Hepatocyte (in vitro differentiated cells): Measurements from ENCODE around the gene MRPL48.

Source experiments
- EZH2 ChIP-seq: fragments of 200-600 bp; sonication (generic); IDR thresholded peaks from 2 replicates; pipeline ENCODE4 v1.6.1; 2016; ENCODE audit warnings: antibody characterized with exemption, mild to moderate bottlenecking, borderline replicate concordance
- EZH2phosphoT487 ChIP-seq: fragments of 200-600 bp; sonication (generic); IDR thresholded peaks from one replicate; pipeline ENCODE4 v1.6.1; 2018; ENCODE audit warnings: antibody characterized with exemption, mild to moderate bottlenecking, low read depth, moderate library complexity; ENCODE audit not compliant: unreplicated experiment, severe bottlenecking
- TF ChIP-seq, protein P1 (sequence below): fragments of 200-600 bp; sonication (generic); IDR thresholded peaks from 2 replicates; pipeline ENCODE4 v1.5.1; 2016; ENCODE audit warnings: antibody characterized with exemption, mild to moderate bottlenecking; ENCODE audit not compliant: poor library complexity

DNA sequence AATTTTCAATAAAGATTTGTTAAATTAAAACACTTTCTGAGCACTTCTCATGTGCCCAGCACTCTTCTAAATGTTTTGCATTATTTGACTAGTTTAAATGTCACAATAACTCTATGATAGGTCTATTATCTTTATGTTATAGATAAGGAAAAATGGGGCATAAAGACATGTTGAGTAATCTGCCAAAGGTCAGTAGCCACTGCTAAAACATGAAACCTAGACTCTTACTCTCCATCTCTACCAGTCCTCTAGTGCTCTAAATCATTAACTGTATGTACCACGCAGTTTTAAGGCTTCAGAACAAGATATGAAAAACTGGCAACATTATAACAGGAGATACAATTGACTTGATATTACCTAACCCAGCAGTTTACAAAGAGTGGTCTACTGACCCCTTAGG, 33.7 kb upstream of the MRPL48 start:
- TF ChIP-seq, protein P1, sequence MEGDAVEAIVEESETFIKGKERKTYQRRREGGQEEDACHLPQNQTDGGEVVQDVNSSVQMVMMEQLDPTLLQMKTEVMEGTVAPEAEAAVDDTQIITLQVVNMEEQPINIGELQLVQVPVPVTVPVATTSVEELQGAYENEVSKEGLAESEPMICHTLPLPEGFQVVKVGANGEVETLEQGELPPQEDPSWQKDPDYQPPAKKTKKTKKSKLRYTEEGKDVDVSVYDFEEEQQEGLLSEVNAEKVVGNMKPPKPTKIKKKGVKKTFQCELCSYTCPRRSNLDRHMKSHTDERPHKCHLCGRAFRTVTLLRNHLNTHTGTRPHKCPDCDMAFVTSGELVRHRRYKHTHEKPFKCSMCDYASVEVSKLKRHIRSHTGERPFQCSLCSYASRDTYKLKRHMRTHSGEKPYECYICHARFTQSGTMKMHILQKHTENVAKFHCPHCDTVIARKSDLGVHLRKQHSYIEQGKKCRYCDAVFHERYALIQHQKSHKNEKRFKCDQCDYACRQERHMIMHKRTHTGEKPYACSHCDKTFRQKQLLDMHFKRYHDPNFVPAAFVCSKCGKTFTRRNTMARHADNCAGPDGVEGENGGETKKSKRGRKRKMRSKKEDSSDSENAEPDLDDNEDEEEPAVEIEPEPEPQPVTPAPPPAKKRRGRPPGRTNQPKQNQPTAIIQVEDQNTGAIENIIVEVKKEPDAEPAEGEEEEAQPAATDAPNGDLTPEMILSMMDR = no peak
- TF ChIP-seq EZH2 (no peak), EZH2phosphoT487 (no peak)
